HG03196 (cell line): ENCODE measurements around the gene TCF3.
"Not testable (repeated sequence)": the region's sequence is repeated elsewhere in the genome, so short reads cannot be mapped to it uniquely, and the experiment has no call there.

ENCODE experiments used
- ATAC-seq: cut with Tn5 transposase; IDR thresholded peaks from one replicate; pipeline ENCODE4 v1.9.1; 2021; ENCODE audit not compliant: unreplicated experiment

TCF3 gene

GRCh38 chr19:1672769-1673644, 20.6 kb upstream of the TCF3 start:
- ATAC-seq: no peak

- no peak for ATAC-seq
Observed at GRCh38 chr19:1672038-1672768, 19.8 kb upstream of the TCF3 start.

GRCh38 chr19:1671716-1672037, 19.3 kb upstream of the TCF3 start:
- ATAC-seq: no peak

DNA sequence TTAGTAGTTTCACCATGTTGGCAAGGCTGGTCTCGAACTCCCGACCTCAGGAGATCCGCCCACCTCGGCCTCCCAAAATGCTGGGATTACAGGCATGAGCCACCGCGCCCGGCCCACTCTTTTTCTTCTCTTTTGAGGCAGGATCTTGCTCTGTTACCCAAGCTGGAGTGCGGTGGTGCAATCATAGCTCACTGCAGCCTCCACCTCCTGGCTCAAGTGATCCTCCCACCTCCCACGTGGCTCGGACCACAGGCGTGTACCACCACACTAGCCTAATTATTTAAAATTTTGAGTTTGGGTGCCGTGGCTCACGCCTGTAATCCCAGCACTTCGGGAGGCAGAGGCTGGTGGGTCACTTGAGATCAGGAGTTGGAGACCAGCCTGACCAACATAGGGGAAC, 18.3 kb upstream of the TCF3 start:
- ATAC-seq: not testable (repeated sequence)

DNA sequence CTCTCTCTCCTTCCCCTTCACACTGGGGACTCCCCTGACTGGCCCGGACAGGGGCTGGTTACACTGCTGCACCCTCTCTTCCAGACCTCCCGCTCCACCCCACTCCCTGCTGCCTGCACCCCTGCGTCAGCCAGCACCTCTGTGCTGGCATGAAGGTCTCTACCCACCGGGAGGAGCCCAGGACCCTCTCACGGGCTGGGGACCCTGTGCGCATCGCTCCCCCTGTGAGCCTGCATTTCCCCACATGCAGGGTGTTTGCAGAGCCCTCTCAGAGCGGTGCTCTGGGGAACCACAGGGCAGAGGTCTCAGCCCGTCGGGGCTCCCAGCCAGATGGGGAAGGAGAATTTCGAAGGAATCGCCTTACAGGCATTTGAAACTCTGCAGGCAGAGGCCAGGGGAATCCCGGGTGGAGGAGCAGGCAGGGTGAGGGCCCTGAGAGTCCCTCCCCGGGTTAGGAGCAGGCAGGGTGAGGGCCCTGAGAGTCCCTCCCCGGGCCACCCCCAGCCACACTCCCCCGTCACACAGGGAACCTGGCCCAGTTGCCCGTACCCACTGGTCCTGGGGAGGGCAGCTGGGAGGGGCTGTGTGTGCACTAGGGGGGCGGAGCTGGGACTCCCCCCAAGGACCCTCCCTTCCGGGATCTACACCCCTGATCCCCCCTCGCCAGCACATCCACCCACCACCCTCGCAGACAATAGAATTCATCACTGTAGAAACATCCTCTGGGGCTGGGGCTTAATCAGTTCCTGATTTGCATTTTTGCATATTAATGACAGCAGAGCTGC, 16.3 kb upstream of the TCF3 start:
- peak; percentile 34 for ATAC-seq

- no peak for ATAC-seq
Observed at GRCh38 chr19:1668048-1668485, 15.7 kb upstream of the TCF3 start.

DNA sequence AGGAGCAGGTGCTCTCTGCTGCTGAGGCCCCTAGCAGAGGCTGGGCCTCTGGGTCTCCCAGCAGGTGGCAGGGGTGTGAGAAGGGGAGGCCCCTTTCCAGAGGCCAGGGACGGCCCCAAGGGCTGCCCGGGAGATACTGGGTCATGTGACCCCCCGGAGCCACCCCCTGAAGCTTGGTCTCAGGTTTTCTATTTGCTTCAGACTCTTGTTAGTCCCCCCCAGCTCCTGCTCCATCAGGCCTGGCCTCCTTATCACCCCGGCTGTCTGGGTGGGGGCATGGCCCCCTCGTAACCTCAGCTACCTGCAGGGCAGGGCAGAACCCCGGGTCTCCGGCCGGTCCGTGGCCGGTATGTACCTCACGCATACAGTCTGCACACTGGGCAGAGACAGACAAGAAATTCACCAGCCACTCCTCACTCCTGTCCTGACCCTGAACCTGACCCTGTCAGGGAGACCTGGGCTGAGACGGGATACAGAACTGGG, 13.2 kb upstream of the TCF3 start:
- no peak for ATAC-seq

GRCh38 chr19:1663852-1664251, 11.4 kb upstream of the TCF3 start:
- ATAC-seq: no peak

GRCh38 chr19:1663227-1663626, 10.8 kb upstream of the TCF3 start:
- ATAC-seq: not testable (repeated sequence)

- ATAC-seq: no peak
Observed at GRCh38 chr19:1661995-1662394, 9.6 kb upstream of the TCF3 start.

DNA sequence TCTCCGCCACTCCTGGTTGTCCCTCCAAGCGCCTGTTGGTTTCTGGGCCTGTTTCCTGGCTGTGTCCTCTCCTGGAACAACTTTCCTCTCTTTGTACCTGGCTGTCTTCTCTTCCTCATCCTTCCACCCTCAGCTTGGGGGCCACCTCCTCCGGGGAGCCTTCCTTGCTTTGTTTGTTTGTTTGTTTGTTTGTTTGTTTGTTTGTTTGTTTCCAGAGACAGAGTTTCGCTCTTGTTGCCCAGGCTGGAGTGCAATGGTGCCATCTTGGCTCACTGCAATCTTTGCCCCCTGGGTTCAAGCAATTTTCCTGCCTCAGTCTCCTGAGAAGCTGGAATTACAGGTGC, 6.6 kb upstream of the TCF3 start:
- no peak for ATAC-seq

- no peak for ATAC-seq
Observed at GRCh38 chr19:1658150-1659083, 6.0 kb upstream of the TCF3 start.

DNA sequence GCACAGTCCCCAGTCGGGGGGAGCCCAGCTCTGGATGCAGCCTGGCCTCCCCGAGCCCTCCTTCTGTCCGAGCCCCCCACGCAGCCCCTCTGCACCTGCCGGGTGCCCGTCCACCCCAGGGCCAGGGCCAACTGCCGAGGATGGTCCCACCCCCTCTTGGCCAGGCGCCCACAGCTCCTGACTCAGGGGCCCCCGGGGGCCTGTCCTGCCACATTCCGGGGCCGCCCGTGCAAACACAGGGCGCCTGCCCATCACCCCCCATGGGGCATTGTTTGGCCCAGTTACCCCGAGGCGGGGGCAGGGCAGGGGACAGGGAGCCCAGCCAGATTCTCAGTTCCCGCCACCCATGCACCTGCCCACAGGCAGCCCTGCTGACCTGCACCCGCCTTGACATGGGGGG, 5.3 kb upstream of the TCF3 start:
- no peak for ATAC-seq

- no peak for ATAC-seq
Observed at GRCh38 chr19:1656988-1657536, 4.6 kb upstream of the TCF3 start.

GRCh38 chr19:1655987-1656608, 3.7 kb upstream of the TCF3 start:
- no peak for ATAC-seq

GRCh38 chr19:1655131-1655981, 2.9 kb upstream of the TCF3 start:
- no peak for ATAC-seq

- no peak for ATAC-seq
Observed at GRCh38 chr19:1654178-1654792, 1.9 kb upstream of the TCF3 start.

- ATAC-seq: no peak
Observed at GRCh38 chr19:1653300-1653628, 849 bp upstream of the TCF3 start.
